ENCODE results near the gene ZFYVE26. TPM values are rescaled to one million over a fixed set of nuclear protein-coding genes. Genes with fewer than 3 reads are reported as not detected.
"Not testable (repeated sequence)": the region's sequence is repeated elsewhere in the genome, so short reads cannot be mapped to it uniquely, and the experiment has no call there.

Gene ZFYVE26
- total RNA-seq, 1 donor from 2014 or later = 13.3 TPM

- peak; percentile 93 for DNase-seq
- intact Hi-C loops (cut with DNase I) = no loop called here
- peak; percentile 89 for ATAC-seq (ENCODE audit: poor library complexity)
These were observed 3.4 kb upstream of the ZFYVE26 start, which contains the start of gene RAD51B for GRCh38 chr14:67819563-67820421. TSS of gene RAD51B (plus strand) at chr14:67819779.

- intact Hi-C loops (cut with DNase I); DNase-seq; ATAC-seq (ENCODE audit: poor library complexity): not testable (repeated sequence)
These were observed 2.1 kb upstream of the ZFYVE26 start for GRCh38 chr14:67818476-67818875.

- intact Hi-C loops (cut with DNase I) = no loop called here
- ATAC-seq (ENCODE audit: poor library complexity) = no peak
- no peak for DNase-seq
These were observed 1.5 kb upstream of the ZFYVE26 start for GRCh38 chr14:67817750-67818438.

GRCh38 chr14:67815573-67816225 is 691 bp downstream of the ZFYVE26 start:
- ATAC-seq (ENCODE audit: poor library complexity) (no peak), DNase-seq (no peak)
- intact Hi-C loops (cut with DNase I) = no loop called here

- ATAC-seq (ENCODE audit: poor library complexity) = no peak
- DNase-seq = no peak
- intact Hi-C loops (cut with DNase I) = no loop called here
These were observed 1.6 kb downstream of the ZFYVE26 start for GRCh38 chr14:67814821-67815220.

- intact Hi-C loops (cut with DNase I) = no loop called here
- DNase-seq = no peak
- no peak for ATAC-seq (ENCODE audit: poor library complexity)
These were observed 10.1 kb downstream of the ZFYVE26 start for GRCh38 chr14:67806246-67806645.

- DNase-seq = no peak
- ATAC-seq (ENCODE audit: poor library complexity) = no peak
- intact Hi-C loops (cut with DNase I) = no loop called here
These were observed 15.6 kb downstream of the ZFYVE26 start for GRCh38 chr14:67800743-67801142.

GRCh38 chr14:67798731-67799130 is 17.7 kb downstream of the ZFYVE26 start:
- ATAC-seq (ENCODE audit: poor library complexity) = no peak
- intact Hi-C loops (cut with DNase I) = no loop called here
- DNase-seq = no peak

- DNase-seq (no peak), ATAC-seq (ENCODE audit: poor library complexity) (no peak)
- intact Hi-C loops (cut with DNase I) = no loop called here
These were observed 28.7 kb downstream of the ZFYVE26 start for GRCh38 chr14:67787673-67788072.

GRCh38 chr14:67785270-67786109 is 30.9 kb downstream of the ZFYVE26 start:
- DNase-seq = no peak
- intact Hi-C loops (cut with DNase I) = no loop called here
- peak; percentile 52 for ATAC-seq (ENCODE audit: poor library complexity)

- DNase-seq (no peak), ATAC-seq (ENCODE audit: poor library complexity) (no peak)
- intact Hi-C loops (cut with DNase I) = no loop called here
These were observed 32.1 kb downstream of the ZFYVE26 start for GRCh38 chr14:67784244-67784823.

GRCh38 chr14:67782090-67782489 is 34.3 kb downstream of the ZFYVE26 start:
- DNase-seq (no peak), ATAC-seq (ENCODE audit: poor library complexity) (no peak)
- intact Hi-C loops (cut with DNase I) = no loop called here

- ATAC-seq (ENCODE audit: poor library complexity) = no peak
- intact Hi-C loops (cut with DNase I) = no loop called here
- no peak for DNase-seq
These were observed 37.6 kb downstream of the ZFYVE26 start for GRCh38 chr14:67778792-67779191.

- DNase-seq = no peak
- no peak for ATAC-seq (ENCODE audit: poor library complexity)
- intact Hi-C loops (cut with DNase I) = no loop called here
These were observed 39.6 kb downstream of the ZFYVE26 start for GRCh38 chr14:67776653-67777322.

GRCh38 chr14:67773844-67774377 is 42.5 kb downstream of the ZFYVE26 start:
- DNase-seq = no peak
- intact Hi-C loops (cut with DNase I) = no loop called here
- ATAC-seq (ENCODE audit: poor library complexity) = no peak

GRCh38 chr14:67768219-67768618 is 48.2 kb downstream of the ZFYVE26 start:
- no peak for DNase-seq
- peak; percentile 26 for ATAC-seq (ENCODE audit: poor library complexity)
- intact Hi-C loops (cut with DNase I) = no loop called here

- DNase-seq = no peak
These were observed 50.2 kb downstream of the ZFYVE26 start for GRCh38 chr14:67766035-67766680.

More at GRCh38 chr14:67766035-67766680, 50.2 kb downstream of the ZFYVE26 start:
- ATAC-seq (ENCODE audit: poor library complexity) = peak; percentile 58
- intact Hi-C loops (cut with DNase I) = no loop called here
